ENCODE data around the gene GAS6.
A peak's percentile ranks its signal among the peaks of the same experiment; 100 is the strongest.

GAS6 gene

DNA sequence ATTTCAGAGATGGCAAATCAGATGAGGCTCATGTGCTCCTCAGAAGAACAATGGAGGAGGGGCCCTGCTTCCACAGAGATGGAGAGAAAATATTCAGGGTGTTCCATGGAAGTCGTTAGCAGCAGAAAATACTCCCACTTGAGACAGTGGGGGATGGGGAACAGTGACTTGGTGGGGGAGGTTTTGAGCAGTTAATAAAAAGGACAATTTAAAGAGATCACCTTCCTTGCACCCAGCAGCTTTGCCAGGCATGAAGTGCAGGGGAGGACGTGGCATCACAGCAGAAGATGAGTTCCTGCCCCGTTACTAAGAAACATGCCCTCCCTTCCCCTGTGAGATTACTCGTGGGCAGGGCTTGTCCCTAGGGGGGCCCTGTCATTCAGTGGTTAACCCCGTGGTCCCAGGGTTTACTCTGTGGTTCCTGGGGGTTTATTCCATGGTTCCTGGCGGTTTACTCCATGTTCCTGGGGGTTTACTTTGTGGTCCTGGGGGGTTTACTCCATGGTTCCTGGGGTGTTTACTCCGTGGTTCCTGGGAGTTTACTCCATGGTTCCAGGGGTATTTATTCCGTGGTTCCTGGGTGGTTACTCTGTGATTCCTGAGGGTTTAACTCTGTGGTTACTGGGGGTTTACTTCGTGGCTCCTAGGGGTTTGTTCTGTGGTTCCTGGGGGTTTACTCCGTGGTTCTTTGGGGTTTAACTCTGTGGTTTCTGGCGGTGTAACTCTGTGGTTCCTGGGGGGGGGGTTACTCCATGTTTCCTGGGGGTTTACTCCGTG, 55.6 kb downstream of the GAS6 start:
- Histone ChIP-seq H3K9ac (no peak overlapping the region), H4K20me1 (peaks cover 0 to 6% (median 0%) of the 10 kb centered on the region in 11 experiments; a peak in 1 of 22 replicates), H3K4me3 (peak overlapping the region in 3 of 10 experiments; percentile 1 to 31 (median 3); a peak in 1 of 20 replicates), H3K4me1 (peaks cover 0 to 21% (median 14%) of the 10 kb centered on the region in 10 experiments; a peak in 13 of 20 replicates), H3K27ac (no peak overlapping the region), H3K36me3 (no peaks in the 10 kb centered on the region; a peak in 2 of 22 replicates), H3K9me3 (replicated peaks in 1 of 11) (peaks cover 36 to 58% (median 48%) of the 10 kb centered on the region in 11 experiments), H3K4me2 (peak overlapping the region in 2 of 11 experiments; percentile 10 to 17; a peak in 2 of 22 replicates), H3K27me3 (peaks cover 0 to 35% (median 7%) of the 10 kb centered on the region in 11 experiments; a peak in 8 of 22 replicates)
- no peak for TF ChIP-seq Cebpa-rat (IDR thresholded peaks at IDR 0.05)

DNA sequence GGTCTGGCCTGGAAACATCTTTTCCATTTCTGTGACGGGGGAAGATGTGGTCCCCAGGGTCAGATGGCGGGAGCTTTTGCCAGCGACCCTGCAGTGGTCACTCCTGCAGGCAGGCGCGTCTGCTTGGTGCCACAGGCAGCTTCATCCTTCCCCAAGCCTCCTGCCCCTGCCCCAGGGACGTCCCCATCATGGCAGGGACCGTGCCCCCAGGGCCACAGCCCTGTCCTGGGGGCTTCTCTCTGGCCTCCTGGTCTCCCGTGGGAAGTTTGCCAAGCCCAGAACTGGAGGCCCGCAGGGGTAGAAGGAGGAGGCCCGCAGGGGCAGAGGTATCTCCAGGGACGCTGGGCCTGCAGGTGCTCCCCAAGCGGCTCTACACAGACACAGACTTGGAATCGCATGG, 57.4 kb downstream of the GAS6 start:
- Histone ChIP-seq H3K9me3 (replicated peaks in 1 of 11) (peaks cover 36 to 58% (median 48%) of the 10 kb centered on the region in 11 experiments), H3K4me2 (no peak overlapping the region), H3K27me3 (peaks cover 0 to 39% (median 7%) of the 10 kb centered on the region in 11 experiments; a peak in 8 of 22 replicates), H3K36me3 (no peaks in the 10 kb centered on the region; a peak in 2 of 22 replicates), H4K20me1 (peaks cover 0 to 9% (median 0%) of the 10 kb centered on the region in 11 experiments; a peak in 2 of 22 replicates), H3K4me1 (peaks cover 9 to 32% (median 23%) of the 10 kb centered on the region in 10 experiments; a peak in 19 of 20 replicates), H3K4me3 (no peak overlapping the region), H3K9ac (no peak overlapping the region), H3K27ac (no peak overlapping the region)
- no peak for TF ChIP-seq Cebpa-rat (IDR thresholded peaks at IDR 0.05)

GRCh38 chr13:113806104-113806471, 57.8 kb downstream of the GAS6 start:
- Histone ChIP-seq H3K9ac (no peak overlapping the region), H3K4me1 (peaks cover 9 to 36% (median 27%) of the 10 kb centered on the region in 10 experiments; a peak in 19 of 20 replicates), H3K9me3 (replicated peaks in 1 of 11) (peaks cover 36 to 58% (median 48%) of the 10 kb centered on the region in 11 experiments), H3K36me3 (no peaks in the 10 kb centered on the region; a peak in 2 of 22 replicates), H3K27ac (no peak overlapping the region), H4K20me1 (peaks cover 0 to 13% (median 0%) of the 10 kb centered on the region in 11 experiments; a peak in 2 of 22 replicates), H3K27me3 (peaks cover 0 to 39% (median 7%) of the 10 kb centered on the region in 11 experiments; a peak in 8 of 22 replicates), H3K4me2 (no peak overlapping the region), H3K4me3 (no peak overlapping the region)
- no peak for TF ChIP-seq Cebpa-rat (IDR thresholded peaks at IDR 0.05)

DNA sequence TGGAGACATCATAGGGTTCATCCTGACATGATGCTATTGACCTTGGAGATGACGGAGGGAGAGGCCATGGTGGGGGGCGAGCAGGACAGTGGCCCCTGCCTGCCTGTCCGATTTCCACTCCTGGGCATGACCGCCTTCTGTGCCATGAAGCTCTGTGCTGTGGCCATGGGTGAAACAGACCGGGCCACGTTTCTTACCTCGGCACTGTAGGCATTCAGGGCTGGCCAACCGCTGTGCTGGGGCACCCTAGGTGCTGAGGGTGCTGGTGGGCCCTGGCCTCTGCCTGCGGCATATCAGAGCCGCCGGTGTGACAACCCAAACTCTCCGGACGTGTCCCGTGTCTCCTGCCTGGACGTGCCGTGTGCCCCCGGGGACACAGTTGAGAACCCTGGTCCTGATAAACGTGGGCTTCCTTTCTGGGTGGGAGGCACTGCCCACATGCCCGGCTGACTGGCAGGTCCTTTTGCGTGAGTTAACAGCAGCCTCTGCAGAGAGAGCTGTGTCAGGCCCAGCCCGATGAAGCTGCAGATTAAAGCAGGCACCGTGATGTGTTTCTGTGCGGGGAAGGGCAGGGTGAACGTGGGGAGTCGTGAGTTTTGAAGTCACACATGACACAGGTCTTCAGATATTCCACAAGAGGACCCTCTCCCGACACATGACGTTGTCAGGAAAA, 58.3 kb downstream of the GAS6 start:
- Histone ChIP-seq H3K4me3 (no peak overlapping the region), H3K9me3 (replicated peaks in 1 of 11) (peaks cover 36 to 55% (median 46%) of the 10 kb centered on the region in 11 experiments), H3K4me2 (no peak overlapping the region), H3K4me1 (peaks cover 9 to 32% (median 23%) of the 10 kb centered on the region in 10 experiments; a peak in 19 of 20 replicates), H3K27ac (no peak overlapping the region), H3K9ac (no peak overlapping the region), H3K27me3 (peaks cover 0 to 39% (median 7%) of the 10 kb centered on the region in 11 experiments; a peak in 8 of 22 replicates), H3K36me3 (no peaks in the 10 kb centered on the region; a peak in 2 of 22 replicates), H4K20me1 (peaks cover 0 to 15% (median 0%) of the 10 kb centered on the region in 11 experiments; a peak in 2 of 22 replicates)
- TF ChIP-seq Cebpa-rat (IDR thresholded peaks at IDR 0.05): no peak

DNA sequence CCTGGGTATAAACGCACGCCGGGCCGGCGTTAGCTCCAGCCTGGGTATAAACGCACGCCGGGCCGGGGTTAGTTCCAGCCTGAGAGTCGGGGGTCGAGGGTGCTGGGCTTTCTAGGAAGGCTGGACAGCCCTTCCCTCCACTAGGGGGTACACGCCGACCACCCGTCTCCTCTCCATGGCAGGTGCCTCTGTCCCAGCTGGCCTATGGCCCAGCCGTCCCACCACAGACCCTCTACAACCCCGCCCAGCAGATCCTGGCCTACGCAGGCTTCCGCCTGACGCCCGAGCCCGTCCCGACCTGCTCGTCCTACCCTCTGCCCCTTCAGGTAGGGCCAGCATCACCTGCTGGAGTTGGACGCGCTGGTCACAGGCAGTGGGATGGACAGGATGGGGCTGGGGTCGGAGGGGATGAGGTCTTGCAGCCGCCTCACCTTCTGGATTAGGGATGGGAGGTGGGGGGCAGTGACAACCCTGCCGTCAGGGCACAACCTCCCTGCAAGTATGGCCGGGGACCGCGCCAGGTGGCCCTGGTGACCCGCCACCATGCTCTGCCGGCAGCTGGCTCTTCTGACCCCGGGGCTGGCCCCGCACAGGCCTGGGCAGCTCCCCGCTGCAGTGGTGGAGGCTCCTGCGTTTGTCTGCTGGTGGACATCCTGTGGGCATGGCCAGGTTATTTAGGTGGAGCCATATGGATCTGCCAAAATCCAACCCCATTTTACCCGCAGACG, 59.0 kb downstream of the GAS6 start:
- Histone ChIP-seq H3K4me3 (no peak overlapping the region), H3K9me3 (replicated peaks in 1 of 11) (peaks cover 35 to 48% (median 39%) of the 10 kb centered on the region in 11 experiments), H3K4me1 (peaks cover 9 to 24% (median 16%) of the 10 kb centered on the region in 10 experiments; a peak in 19 of 20 replicates), H3K36me3 (no peaks in the 10 kb centered on the region; a peak in 2 of 22 replicates), H3K9ac (no peak overlapping the region), H3K4me2 (no peak overlapping the region), H4K20me1 (peaks cover 0 to 18% (median 0%) of the 10 kb centered on the region in 11 experiments; a peak in 2 of 22 replicates), H3K27ac (no peak overlapping the region), H3K27me3 (peaks cover 0 to 34% (median 7%) of the 10 kb centered on the region in 11 experiments; a peak in 8 of 22 replicates)
- TF ChIP-seq Cebpa-rat (IDR thresholded peaks at IDR 0.05): no peak

GRCh38 chr13:113804017-113804702, 59.7 kb downstream of the GAS6 start:
- peaks cover 0 to 31% (median 7%) of the 10 kb centered on the region in 11 experiments; a peak in 8 of 22 replicates for H3K27me3 ChIP-seq
- no peak overlapping the region for H3K9ac ChIP-seq
- no peak for TF ChIP-seq Cebpa-rat (IDR thresholded peaks at IDR 0.05)
- peaks cover 9 to 20% (median 14%) of the 10 kb centered on the region in 10 experiments; a peak in 19 of 20 replicates for H3K4me1 ChIP-seq
- H3K9me3 ChIP-seq (replicated peaks in 1 of 11): peaks cover 29 to 41% (median 33%) of the 10 kb centered on the region in 11 experiments
- no peak overlapping the region for H3K27ac ChIP-seq
- H3K36me3 ChIP-seq: no peaks in the 10 kb centered on the region; a peak in 3 of 22 replicates
- peaks cover 0 to 18% (median 0%) of the 10 kb centered on the region in 11 experiments; a peak in 2 of 22 replicates for H4K20me1 ChIP-seq
- H3K4me2 ChIP-seq: no peak overlapping the region
- H3K4me3 ChIP-seq: no peak overlapping the region

- Histone ChIP-seq H3K27me3 (peaks cover 0 to 26% (median 7%) of the 10 kb centered on the region in 11 experiments; a peak in 8 of 22 replicates), H3K4me1 (peaks cover 9 to 20% (median 14%) of the 10 kb centered on the region in 10 experiments; a peak in 19 of 20 replicates), H4K20me1 (peaks cover 0 to 18% (median 0%) of the 10 kb centered on the region in 11 experiments; a peak in 2 of 22 replicates), H3K9ac (no peak overlapping the region), H3K4me3 (no peak overlapping the region), H3K36me3 (no peaks in the 10 kb centered on the region; a peak in 3 of 22 replicates), H3K27ac (no peak overlapping the region), H3K4me2 (no peak overlapping the region), H3K9me3 (replicated peaks in 1 of 11) (peaks cover 24 to 35% (median 27%) of the 10 kb centered on the region in 11 experiments)
- no peak for TF ChIP-seq Cebpa-rat (IDR thresholded peaks at IDR 0.05)
These were observed 60.4 kb downstream of the GAS6 start for GRCh38 chr13:113803409-113804016.
